HG02571 (cell line): ENCODE results near the gene MAP3K4.
A peak's percentile ranks its signal among the peaks of the same experiment; 100 is the strongest.

Experiments used
- ATAC-seq: cut with Tn5 transposase; IDR thresholded peaks from one replicate; pipeline ENCODE4 v1.9.1; 2021; ENCODE audit warnings: mild to moderate bottlenecking, moderate library complexity; ENCODE audit not compliant: unreplicated experiment

MAP3K4 gene

DNA sequence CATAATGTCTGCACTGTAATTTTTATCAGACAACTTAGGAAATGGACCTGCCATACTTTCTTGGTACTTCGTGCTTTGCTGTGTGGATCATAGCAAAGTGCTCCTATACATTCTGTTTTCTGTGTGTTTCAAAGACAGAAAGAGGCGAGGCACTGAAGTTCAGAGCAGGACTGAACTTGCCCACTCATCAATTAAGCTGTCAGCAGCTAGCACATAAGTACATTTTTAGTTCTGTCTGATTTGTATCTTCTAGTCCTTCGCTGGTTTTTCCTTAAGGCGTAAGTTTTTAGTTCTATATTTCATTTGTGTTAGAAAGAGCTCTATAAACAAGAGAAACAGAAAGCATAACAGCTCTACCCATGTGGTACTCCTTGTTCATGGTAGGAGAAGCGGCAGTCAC is 42.1 kb downstream of the MAP3K4 start:
- no peak for ATAC-seq

DNA sequence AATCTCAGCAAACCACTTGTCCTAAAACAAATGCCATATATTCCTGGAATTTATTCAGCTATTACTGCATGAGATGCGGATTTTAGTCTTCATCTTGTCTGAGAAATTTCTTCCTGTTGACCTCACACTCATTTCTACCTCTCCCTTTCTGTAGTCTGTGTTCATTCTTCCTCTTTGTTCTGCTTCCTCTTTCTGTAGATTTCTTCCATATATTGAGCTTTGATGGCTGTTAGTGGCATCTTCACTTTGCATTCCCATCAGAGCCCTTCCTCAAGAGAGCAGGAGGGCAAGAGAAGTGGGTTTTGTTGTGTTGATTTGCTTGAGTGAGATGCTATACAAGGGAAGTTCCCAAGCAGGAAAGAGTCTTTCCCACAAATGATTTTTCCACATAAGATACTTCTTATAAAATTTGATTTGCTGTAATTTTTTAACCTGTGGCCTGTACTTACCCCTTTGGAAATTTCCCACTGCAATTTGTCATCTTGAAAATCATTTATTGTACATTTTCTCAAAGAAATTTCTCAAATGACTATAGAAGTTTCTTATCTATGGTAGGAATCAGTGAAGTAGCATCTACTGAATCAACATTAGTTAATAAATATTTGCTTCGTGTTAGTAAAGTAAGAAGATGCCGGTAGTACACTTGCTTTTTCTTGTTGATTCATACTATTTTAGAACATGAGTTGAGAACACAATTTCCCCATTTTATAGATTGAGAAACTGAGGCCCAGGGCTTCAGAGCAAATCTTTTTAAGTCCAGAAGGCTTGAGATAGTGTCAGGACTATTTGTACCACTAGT is 43.8 kb downstream of the MAP3K4 start:
- peak; percentile 38 for ATAC-seq

DNA sequence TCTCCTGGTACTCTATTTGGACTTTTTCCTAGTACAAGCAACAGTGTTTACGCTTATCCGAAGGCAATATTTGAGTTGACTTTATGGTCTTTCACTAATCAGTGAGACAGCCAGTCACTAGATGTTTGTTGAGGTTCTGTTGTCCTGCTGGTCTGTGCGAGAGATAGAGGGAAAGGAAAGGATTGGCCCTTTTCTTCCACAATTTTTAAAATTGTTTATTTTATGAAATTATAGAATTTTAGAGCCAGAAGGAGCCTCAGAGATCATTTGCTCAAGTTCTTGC is 44.4 kb downstream of the MAP3K4 start:
- no peak for ATAC-seq

DNA sequence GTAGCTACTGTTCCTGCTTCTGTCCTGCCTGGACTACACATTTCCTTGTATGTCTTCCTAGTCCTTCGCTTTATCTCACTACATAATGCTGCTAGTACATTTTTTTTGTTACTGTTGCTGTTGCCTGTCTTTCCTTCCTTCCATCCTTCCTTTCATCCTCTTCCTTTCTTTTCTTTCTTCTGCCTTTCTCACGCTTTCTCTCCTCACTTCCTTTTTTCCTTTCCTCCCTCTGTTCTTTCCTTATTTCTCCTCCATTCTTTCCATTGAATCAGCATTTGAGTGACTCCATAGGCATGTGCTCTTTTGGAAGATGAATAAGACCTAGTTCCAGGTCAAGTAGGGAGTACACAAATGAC is 46.3 kb downstream of the MAP3K4 start:
- no peak for ATAC-seq

DNA sequence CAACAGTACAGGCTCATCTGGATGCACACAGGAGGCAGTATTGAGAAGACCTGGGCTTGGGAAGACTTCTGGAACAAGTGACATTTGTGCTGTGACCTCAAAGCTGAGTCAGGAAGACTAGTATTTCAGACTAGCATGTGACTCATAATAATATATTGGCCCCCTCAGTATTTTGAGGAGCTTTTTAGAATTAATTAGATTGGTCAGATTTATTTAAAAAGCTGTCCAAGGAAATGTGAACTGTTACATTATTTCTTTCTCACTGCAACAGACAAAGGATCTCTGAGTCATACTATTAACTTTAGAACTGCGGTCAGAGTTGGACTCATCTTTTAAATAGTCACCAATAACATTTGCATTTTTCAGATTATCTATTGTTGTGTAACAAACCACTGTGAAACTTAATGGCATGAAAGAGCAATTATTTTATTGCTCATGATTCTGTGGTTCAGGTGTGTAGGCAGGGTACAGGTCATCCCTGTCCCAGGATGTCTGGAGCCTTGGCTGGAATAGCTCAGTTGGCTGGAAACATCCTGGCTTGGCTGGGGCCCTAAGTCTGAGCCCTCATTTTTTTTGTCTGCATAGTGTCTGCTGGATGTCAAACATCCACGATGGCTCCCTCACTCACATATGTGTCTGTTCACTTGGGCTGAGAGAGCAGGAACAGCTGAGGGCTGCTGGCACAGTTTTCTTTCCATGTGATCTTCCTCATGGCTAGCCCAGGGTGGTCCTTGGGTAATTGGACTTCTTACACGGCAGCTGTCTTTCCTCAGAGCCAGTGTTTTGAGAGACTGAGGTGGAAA is 46.9 kb downstream of the MAP3K4 start:
- ATAC-seq = peak; percentile 86

DNA sequence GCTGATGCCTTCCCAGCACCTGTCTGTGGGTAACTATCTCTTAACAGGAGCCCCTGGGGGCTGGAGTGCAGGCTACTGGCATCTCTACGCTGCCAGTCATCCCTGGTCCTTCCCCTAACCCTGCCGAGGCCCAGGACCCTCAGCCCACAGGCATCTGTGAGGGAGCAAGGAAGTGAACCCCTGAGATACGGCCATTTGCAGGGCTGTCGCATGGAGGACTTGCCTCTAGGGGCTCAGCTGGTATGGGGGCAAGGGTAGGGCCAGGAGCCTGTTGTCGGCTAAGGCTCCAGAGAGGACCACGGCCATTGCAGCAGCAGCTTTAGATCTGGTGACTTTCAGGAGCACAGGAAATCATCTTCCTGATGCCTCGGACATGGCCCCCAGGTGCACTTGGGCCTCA is 49.7 kb downstream of the MAP3K4 start:
- no peak for ATAC-seq

DNA sequence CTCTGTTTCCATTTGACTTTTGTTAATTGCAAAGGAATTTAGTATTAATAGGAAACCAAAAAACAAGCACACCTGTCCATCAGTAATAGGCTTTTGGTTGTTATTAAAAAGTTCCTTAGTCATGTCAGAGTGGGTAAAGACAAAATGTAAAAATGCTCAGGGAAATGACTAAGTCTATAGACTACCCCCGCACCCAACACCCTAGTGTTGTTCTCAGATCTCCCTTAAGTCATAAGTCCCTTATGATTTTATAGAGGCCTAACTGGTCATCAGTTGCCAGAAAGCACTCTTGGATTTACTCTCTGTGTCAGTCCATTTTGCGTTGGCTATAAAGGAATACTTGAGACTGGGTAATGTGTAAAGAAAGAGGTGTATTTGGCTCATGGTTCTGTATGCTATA is 52.8 kb downstream of the MAP3K4 start:
- no peak for ATAC-seq

DNA sequence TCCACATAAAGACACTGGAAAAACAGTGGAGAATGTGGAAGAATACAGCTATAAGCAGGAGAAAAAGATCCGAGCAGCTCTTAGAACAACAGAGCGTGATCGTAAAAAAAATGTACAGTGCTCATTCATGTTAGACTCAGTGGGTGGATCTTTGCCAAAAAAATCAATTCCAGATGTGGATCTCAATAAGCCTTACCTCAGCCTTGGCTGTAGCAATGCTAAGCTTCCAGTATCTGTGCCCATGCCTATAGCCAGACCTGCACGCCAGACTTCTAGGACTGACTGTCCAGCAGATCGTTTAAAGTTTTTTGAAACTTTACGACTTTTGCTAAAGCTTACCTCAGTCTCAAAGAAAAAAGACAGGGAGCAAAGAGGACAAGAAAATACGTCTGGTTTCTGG is 57.1 kb downstream of the MAP3K4 start:
- no peak for ATAC-seq

DNA sequence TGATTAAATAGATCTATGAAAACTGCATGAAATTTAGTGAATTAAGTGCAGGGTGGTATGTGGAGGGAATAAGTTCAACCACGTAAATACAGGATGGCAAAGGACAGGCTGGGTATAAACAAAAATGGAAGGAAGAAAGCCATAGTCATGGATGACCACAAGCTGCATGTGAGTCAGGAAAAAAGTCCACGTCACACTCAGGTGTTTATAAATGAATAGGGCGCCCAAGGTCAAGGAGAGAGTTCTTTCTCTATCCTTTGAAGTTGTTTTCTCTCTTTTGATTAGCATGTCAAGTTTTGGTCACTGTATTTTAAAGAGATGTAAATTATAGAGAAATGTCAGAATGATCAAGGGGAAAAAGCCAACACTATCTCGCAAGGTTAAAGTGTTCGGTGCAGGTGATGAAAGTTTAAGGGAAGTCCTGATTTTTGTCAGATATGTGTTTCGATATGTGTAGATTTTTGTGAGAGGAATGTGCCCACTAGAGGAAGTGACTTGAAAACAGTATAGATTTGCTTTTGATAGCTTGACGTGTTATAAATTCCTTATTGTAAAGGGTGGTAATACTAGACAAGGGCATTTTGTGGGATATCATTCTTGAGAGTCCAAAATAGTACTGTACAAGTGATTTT is 58.7 kb downstream of the MAP3K4 start:
- no peak for ATAC-seq

DNA sequence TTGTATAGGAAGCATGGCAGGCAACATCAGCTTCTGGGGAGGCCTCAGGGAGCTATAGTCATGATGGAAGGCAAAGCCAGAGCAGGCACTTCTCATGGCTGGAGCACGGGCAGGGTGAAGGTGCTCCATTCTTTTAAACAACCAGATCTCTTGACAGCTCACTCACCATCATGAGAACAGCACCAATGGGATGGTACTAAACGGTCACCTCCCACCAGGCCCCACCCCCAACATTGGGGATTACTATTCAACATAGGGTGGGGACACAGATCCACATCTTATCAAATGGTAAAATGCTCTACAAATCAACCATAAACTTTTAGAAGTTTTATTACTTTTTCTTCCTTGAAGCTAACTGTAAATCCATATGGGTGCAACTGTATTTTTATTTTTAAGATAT is 61.5 kb downstream of the MAP3K4 start:
- no peak for ATAC-seq

DNA sequence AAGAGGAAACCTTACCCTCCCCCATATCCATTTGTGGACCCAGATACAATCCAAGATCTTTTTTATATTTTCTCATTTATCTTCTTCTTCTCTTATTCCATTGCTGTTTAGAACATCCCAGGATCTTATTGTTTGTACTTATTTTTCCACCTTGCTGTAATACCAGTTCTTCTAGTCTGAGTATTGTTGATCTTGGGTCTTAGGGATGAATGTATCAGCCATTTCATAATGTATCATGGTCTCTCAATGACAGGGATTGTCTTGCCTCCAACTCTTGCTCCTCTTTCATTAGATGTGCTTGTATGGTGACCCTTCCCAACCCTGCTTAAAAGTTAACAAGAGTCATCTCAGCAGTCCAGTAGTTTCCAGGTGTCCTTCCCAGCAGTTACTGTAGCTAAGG is 63.3 kb downstream of the MAP3K4 start:
- no peak for ATAC-seq

DNA sequence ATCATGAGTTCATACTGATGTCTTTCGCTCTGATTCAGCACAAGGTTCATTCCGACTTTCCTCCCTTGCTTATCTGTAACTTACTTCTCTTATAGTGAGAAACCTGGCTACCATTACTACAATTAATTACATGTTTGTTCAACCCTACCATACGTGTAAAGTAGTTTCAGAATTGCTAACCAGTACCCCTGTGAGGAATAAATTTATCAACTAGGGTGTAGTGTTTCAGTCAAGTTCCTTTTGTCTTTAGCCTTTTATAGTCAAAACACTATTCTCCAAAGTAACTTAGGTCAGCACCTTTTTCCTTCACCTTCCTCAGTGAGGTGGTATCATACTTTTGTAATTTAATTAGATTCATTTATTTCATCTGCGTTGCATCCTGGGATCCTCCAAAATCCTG is 64.9 kb downstream of the MAP3K4 start:
- no peak for ATAC-seq

DNA sequence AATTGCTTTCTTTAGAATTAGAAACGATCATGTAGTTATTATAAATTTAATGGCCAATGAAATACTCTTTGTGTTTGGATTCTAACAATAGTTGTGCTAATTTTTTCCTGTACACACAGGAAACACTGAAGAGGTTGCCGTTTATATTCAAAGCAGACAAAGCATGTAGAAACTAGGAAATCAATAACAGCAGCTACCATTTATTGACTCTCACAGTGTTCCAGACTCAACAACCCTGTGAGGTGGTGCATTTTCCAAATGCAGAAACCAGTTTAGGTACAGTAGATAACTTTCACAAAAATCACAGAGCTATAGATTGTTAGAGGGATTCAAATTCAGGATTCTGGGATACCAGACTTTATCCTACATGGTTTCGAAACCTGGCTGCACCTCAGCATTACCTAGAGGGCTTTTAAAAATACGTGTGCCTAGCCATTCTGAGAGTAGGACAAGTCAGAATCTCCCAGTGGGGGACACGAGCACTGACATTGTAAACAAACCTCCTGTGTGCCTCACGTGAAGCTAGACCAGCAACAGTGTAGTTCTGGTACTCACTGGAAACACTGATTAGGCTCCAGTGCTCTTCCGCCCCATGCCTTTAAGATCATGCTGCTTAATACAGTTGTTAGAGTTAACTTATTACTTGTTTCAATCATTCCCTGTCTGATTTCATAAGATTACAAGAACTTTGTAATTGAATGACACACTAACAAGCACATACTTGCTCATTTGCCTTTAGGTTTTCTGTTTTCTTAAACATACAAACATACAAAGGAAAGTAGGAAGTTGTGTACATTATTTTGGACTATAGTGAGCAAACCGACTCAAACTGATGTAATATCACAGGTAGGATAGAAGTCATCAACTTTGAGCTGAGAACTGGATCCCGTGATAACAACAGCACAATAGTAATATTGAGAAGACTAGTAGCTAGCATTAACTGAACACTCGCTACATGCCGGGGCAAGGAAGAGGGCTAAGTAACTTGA is 65.8 kb downstream of the MAP3K4 start:
- no peak for ATAC-seq

DNA sequence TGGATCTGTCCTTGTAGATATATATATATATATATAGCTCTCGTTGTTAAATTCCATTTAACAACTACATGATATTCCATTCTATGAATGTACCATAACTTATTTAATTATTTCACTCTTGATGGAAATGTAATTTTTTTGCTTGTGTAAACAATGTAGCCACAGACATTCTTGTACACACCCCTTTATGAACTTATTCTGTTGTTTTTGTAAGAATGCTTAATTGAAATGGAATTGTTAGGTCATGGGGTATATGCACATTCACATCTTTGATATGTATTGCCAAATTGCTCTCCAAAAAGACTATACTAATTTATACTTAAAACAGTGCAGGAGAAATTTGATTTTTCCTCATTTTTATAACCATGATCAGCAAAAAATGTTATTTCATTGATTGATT is 67.2 kb downstream of the MAP3K4 start:
- ATAC-seq = no peak

DNA sequence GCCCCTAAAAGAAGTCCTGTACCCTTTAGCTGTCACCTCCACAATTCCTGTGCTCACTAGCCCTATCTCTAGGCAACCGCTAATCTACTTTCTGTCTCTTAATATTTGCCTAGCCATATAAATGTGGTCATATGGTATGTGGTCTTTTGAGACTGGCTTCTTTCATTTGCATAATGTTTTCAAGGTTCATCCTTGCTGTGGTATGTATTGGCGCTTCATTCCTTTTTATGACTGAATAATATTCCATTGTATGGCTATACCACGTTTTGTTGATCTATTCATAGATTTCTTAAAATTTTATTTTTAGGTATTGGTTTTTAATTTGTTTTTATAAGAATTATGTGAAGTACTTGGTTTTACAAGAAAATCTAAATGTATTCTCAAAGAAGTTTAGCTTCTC is 70.0 kb downstream of the MAP3K4 start:
- no peak for ATAC-seq

DNA sequence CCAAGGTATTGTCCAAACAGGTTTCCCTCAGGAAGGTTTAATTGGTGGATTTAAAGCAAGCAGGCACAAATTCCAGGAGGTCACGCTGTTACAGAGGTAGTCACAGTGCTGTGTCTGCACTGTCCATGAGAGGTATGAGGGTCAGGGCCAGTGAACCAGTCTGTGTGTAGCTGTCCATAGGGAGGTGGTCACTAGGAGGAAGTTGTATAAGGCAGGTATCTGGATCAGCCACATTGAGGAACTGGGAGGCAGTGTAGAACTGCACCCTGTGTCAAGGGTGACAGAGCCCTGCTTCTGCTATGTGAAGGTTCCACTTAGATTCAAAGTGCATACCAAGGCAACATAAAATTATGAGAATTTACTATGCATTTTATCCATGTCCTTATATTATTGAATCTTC is 73.3 kb downstream of the MAP3K4 start:
- ATAC-seq = no peak

DNA sequence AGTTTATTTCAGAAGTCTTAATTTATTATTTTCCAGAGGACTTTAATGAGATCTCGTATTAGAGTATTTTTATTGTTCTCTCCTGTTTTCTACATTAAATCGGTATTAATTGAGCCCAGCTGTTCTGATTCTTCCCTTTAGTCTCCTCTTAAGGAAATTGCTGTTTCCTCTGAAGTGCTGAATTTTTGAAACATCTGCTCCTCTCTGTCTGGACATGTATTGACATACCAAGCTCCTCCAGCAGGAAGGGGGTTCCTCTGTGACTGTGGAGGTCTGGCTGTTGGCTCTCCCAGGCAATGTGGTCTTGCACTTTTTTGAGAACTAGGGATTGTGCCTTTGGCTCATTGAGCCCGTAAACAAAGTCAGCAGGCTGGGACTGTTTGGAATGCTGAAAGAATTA is 74.9 kb downstream of the MAP3K4 start:
- no peak for ATAC-seq

DNA sequence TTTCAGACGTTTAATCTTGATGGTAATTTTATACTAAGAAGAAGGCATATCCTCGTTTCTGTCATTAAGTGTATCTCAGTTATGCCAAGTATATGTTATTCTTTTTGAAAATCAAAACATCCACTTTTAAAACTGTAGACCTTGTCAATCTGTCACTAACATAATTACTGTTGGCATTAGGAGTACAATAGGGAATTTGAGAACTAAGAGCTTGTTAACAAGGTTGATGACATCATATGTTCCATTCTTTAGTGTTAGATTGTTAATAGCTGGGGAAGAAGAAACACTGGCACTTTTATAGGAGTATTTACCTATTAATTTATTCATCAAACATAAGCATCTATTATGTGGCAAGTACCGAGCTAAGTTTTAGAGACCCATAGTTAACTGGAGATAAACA is 76.2 kb downstream of the MAP3K4 start:
- ATAC-seq = no peak

DNA sequence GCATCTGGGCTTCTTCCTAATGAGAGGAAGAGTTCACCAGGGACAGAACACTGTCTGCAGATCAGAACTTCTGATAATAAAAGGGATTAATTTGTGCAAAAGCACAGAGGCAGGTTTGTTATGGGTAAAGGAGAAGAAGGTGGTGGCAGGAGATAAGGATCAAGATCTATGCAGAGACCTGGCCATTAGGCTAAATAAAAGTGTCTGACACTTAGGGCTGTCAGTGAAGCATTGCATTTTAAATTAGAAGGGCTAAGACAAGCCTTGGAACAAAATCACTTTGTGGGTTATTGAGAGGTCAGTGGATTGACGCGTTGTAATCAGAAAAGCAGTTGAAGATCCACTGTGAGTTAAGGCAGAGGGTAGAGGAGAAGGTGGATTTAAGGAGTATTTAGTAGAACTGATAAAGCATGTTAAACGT is 76.8 kb downstream of the MAP3K4 start:
- ATAC-seq = no peak

DNA sequence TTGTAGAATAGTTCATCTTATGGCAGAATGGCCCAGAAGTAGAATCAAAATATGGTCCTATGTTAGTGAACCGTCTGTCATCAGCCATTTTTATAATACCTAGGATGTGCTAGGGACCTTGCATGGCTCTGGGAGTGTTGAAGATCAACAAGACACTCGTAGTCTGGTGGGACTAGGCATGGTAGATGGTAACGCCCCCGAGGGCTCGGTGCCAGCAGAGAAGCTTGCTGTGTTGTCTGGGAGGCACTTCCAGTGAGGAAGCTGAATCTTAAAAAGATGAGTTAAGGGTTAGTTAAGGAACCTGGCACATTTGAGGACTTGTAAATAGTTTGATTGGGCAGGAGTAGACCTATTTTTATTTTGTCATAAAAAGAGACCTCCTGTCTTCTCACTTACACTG is 82.4 kb downstream of the MAP3K4 start:
- ATAC-seq = no peak

DNA sequence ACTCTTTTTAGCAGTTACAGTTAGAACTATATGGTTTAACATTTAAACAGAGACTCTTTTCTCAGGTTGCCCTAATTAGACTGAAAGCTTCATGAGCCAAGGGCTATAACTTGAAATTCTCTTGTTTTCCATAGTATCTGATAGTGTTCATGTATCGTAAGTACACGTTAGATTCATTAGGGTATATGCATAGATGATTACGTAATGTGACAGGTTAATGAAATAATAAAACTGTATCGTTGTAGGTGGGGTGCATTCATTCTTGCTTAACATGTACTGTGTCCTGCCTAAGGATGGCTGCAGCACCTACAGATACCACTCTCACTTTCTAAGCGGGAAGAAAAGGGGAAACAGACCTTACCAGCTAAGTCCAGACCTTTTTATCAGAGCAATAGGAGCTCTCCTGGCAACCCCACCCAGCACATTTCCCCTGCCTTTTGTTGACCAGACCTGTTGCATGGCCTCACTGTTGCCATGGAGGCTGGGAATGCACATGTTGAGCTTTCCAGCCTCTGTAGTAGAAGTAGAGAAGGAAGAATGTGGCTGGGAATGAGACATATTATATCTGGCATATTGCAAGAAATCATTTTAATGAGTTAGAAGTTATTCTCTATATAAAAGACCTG is 83.0 kb downstream of the MAP3K4 start:
- no peak for ATAC-seq
